ENCODE results near the gene NUDT17. TPM values are rescaled to one million over a fixed set of nuclear protein-coding genes. Genes with fewer than 3 reads are reported as not detected.

NUDT17 gene
- total RNA-seq, 4 donors from 2014 or later = 0.95 to 2.2 (median 1.1) TPM; not detected in 1

DNA sequence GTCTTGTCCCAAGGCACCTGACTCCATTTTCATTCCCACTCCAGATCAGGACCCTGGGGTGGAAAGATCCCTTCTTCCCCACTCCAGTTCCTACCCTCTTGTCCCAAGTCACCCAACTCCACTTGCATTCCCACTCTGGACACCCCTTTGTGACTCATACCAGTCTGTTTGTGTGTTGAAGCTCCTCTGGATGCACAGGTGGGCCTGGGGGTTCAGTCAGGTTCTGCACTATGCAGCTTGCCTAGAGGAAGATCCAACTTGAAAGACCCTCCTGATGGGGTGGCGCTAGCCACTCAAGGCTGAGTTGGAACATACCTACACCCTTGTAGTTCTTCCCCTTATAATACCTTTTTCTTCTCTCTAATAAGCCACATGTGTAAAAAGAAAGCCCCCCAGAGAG lies 50.0 kb downstream of the NUDT17 start:
- WGBS, 2 donors (ENCODE audit: low coverage in 1 of 2) = 92% methylated on average over 1 of the region's 1 CpG; no CpG with 5 or more reads in 1 of the 2 donors
- H3K27ac ChIP-seq = no peak overlapping the region
- no peak for DNase-seq
- no peaks in the 10 kb centered on the region for H3K9me3 ChIP-seq
- TF ChIP-seq POLR2AphosphoS5 (IDR thresholded peaks at IDR 0.05) (no peak), POLR2A (IDR thresholded peaks at IDR 0.05) (no peak)
- no peaks in the 10 kb centered on the region for H3K36me3 ChIP-seq
- no peak overlapping the region for H3K4me3 ChIP-seq
- intact Hi-C loops (cut with DNase I; ENCODE audit: low total_unique reads) (no loop called here), in situ Hi-C loops (cut with MboI; ENCODE audit: low pct_ligation_motif_present in 1 of 4, low pct_unique_long_range_greater_than_20kb in 1 of 4, low sequenced_read_pairs in 3 of 4) (loop anchor here in 1 of 4 donors (25.0 kb wide), 1 partner anchor 117 kb away; the partner anchor contains the start of gene HJV)
- no peaks in the 10 kb centered on the region for H3K27me3 ChIP-seq
- H3K4me1 ChIP-seq = peaks cover 14 to 24% (median 19%) of the 10 kb centered on the region in 4 donors

GRCh38 chr1:145897969-145898368 lies 52.5 kb downstream of the NUDT17 start:
- 85 to 86% methylated on average over 1 of the region's 1 CpG for WGBS, 2 donors (ENCODE audit: low coverage in 1 of 2)
- Histone ChIP-seq H3K27ac (no peak overlapping the region), H3K4me3 (no peak overlapping the region), H3K36me3 (no peaks in the 10 kb centered on the region), H3K9me3 (no peaks in the 10 kb centered on the region), H3K27me3 (no peaks in the 10 kb centered on the region), H3K4me1 (peaks cover 0 to 1% (median under 1%) of the 10 kb centered on the region in 4 donors)
- intact Hi-C loops (cut with DNase I; ENCODE audit: low total_unique reads) = no loop called here
- TF ChIP-seq POLR2AphosphoS5 (IDR thresholded peaks at IDR 0.05) = no peak
- no peak for TF ChIP-seq POLR2A (IDR thresholded peaks at IDR 0.05)
- no peak for TF ChIP-seq CTCF (IDR thresholded peaks at IDR 0.05)
- TF ChIP-seq EP300 (IDR thresholded peaks at IDR 0.05; ENCODE audit: low read depth) = no peak
- DNase-seq = no peak
- in situ Hi-C loops (cut with MboI; ENCODE audit: low pct_ligation_motif_present in 1 of 4, low pct_unique_long_range_greater_than_20kb in 1 of 4, low sequenced_read_pairs in 3 of 4) = loop anchor here in 1 of 4 donors (25.0 kb wide), 1 partner anchor 114 kb away; the partner anchor contains the start of gene HJV

Small RNA genes within 50 kb of the gene (small RNA-seq; reads per million reads assigned to genes)
- gene MIR6736 = 0 to 0.28 (median 0) reads per million in 4 donors

Other genes starting within 250 kb of the NUDT17 start
- 10 to 100 TPM in 3 of 4 donors, 1 to 10 TPM in 1; 2.6 to 46.4 (median 36.5) TPM for gene GPR89A, start 237.6 kb upstream of the NUDT17 start, total RNA-seq
- 1 to 10 TPM in 3 of 4 donors, not detected in 1; 1.9 to 3.0 (median 2.2) TPM for gene PDZK1, start 138.3 kb upstream of the NUDT17 start, total RNA-seq
- gene CD160, start 126.1 kb upstream of the NUDT17 start, total RNA-seq = 1 to 10 TPM in 1 of 4 donors, under 1 TPM in 1, not detected in 2; 0.82 to 1.6 TPM
- gene RNF115, start 21.5 kb upstream of the NUDT17 start, total RNA-seq = 10 to 100 TPM in 3 of 4 donors, 1 to 10 TPM in 1; 6.4 to 21.5 (median 13.3) TPM
- gene POLR3C, start 21.4 kb upstream of the NUDT17 start, total RNA-seq = 10 to 100 TPM; 13.1 to 77.2 (median 29.0) TPM
- 10 to 100 TPM; 10.2 to 71.6 (median 17.8) TPM for gene PIAS3, start 13.5 kb downstream of the NUDT17 start, total RNA-seq
- 1 to 10 TPM in 3 of 4 donors, not detected in 1; 1.1 to 1.8 (median 1.4) TPM for gene ANKRD35, start 40.2 kb downstream of the NUDT17 start, total RNA-seq
- gene ITGA10, start 64.4 kb downstream of the NUDT17 start, total RNA-seq = 10 to 100 TPM in 1 of 4 donors, 1 to 10 TPM in 3; 2.2 to 18.1 (median 5.4) TPM
- gene PEX11B, start 73.1 kb downstream of the NUDT17 start, total RNA-seq = 10 to 100 TPM in 3 of 4 donors, 1 to 10 TPM in 1; 8.8 to 38.9 (median 27.0) TPM
- 100 to 1,000 TPM in 2 of 4 donors, 10 to 100 TPM in 2; 23.6 to 122 (median 99.1) TPM for gene RBM8A, start 81.9 kb downstream of the NUDT17 start, total RNA-seq
- gene LIX1L, start 112.4 kb downstream of the NUDT17 start, total RNA-seq = 10 to 100 TPM in 2 of 4 donors, 1 to 10 TPM in 2; 7.2 to 12.5 (median 9.8) TPM
- 1 to 10 TPM in 1 of 4 donors, under 1 TPM in 2, not detected in 1; 0.41 to 4.1 (median 0.64) TPM for gene ANKRD34A, start 118.9 kb downstream of the NUDT17 start, total RNA-seq
- 10 to 100 TPM in 3 of 4 donors, 1 to 10 TPM in 1; 1.2 to 23.7 (median 14.4) TPM for gene POLR3GL, start 119.1 kb downstream of the NUDT17 start, total RNA-seq
- gene TXNIP, start 150.9 kb downstream of the NUDT17 start, total RNA-seq = 1,000 to 10,000 TPM in 2 of 4 donors, 100 to 1,000 TPM in 2; 296 to 2,602 (median 982) TPM
- under 1 TPM in 1 of 4 donors, not detected in 3; 0.27 TPM for gene HJV, start 176.1 kb downstream of the NUDT17 start, total RNA-seq

Measured in transverse colon (tissue), 4 donors.